GM12878 (cell line): ENCODE data around the gene GOLGA7B. TPM values are rescaled to one million over a fixed set of nuclear protein-coding genes. Genes with fewer than 3 reads are reported as not detected.
A peak's percentile ranks its signal among the peaks of the same experiment; 100 is the strongest.

ENCODE experiments used
- ATAC-seq: fragments of 200-7000 bp; cut with Tn5 transposase; 3 replicates; pipeline ENCODE4 v1.9.1; 2020; ENCODE audit warnings: mild to moderate bottlenecking, moderate library complexity
- BruUV-seq: library from RNA; stranded (reverse); fragments of 400-500 nt; replicated peaks from 2 replicates; lab custom pipeline; 2021; lab: Mats Ljungman, UMichigan
- CTCF ChIA-PET: fragments of 300-600 bp; sonication (Branson Sonifier 250); formaldehyde crosslinking; extraction: SDS; loops from one replicate; lab custom pipeline; 2021; ENCODE audit warnings: inconsistent platforms; lab: Yijun Ruan, JAX
- POLR2A ChIA-PET: fragments of 350-600 bp; formaldehyde crosslinking; extraction: SDS; loops from one replicate; lab custom pipeline; 2021; ENCODE audit warnings: inconsistent platforms; lab: Charles Lee
- RAD21 ChIA-PET: fragments of 300-600 bp; sonication (Branson Sonifier 250); formaldehyde crosslinking; loops from one replicate; lab custom pipeline; 2023; ENCODE audit warnings: antibody characterized with exemption; ENCODE audit not compliant: unreplicated experiment; lab: Charles Lee
- SMC1A ChIA-PET: fragments of 300-600 bp; sonication (Branson Sonifier 250); formaldehyde crosslinking; loops from one replicate; lab custom pipeline; 2023; ENCODE audit not compliant: unreplicated experiment, uncharacterized antibody; lab: Charles Lee
- DNase-seq: peaks from one replicate; pipeline ENCODE4 v3.0.0-alpha.2; 2011; ENCODE audit warnings: low read depth, low spot score
- FAIRE-seq: peaks from 3 replicates; lab custom pipeline; 2011; peaks lifted over from hg19 to GRCh38; lab: Jason Lieb, UNC
- H2AFZ ChIP-seq: 2 replicates; pipeline ENCODE4 v1.6.0; 2011; ENCODE audit warnings: low read depth, low read length, control low read depth; ENCODE audit not compliant: control insufficient read depth
- H3K27ac ChIP-seq: 2 replicates; pipeline ENCODE4 v1.5.1; 2011; ENCODE audit warnings: control low read depth; ENCODE audit not compliant: control insufficient read depth, insufficient read depth
- H3K27me3 ChIP-seq, 2 experiments: replicated peaks in 1 of 2; 2 replicates each; pipeline versions ENCODE4 v1.6.0 to v1.6.1; 2011; ENCODE audit warnings: low read length in 1 of 2; ENCODE audit not compliant: control insufficient read depth in 2 of 2, insufficient read depth in 2 of 2
- H3K36me3 ChIP-seq, 2 experiments: 2 replicates each; pipeline ENCODE4 v1.5.1; 2011; ENCODE audit warnings: low read length in 1 of 2; ENCODE audit not compliant: control insufficient read depth in 2 of 2, insufficient read depth in 2 of 2
- H3K4me1 ChIP-seq: 2 replicates; pipeline ENCODE4 v1.6.1; 2011; ENCODE audit warnings: mild to moderate bottlenecking, low read length, moderate library complexity, mixed read lengths; ENCODE audit not compliant: control insufficient read depth, insufficient read depth
- H3K4me2 ChIP-seq: 2 replicates; pipeline ENCODE4 v1.6.0; 2011; ENCODE audit warnings: control low read depth; ENCODE audit not compliant: control insufficient read depth, insufficient read depth
- H3K4me3 ChIP-seq: fragments of 200-600 bp; sonication (generic); 2 replicates; pipeline ENCODE4 v1.5.1; 2016
- H3K79me2 ChIP-seq: 2 replicates; pipeline ENCODE4 v1.6.0; 2011; ENCODE audit warnings: low read length; ENCODE audit not compliant: control insufficient read depth, insufficient read depth
- H3K9ac ChIP-seq: 2 replicates; pipeline ENCODE4 v1.8.0; 2011; ENCODE audit warnings: low read length, control low read depth, mixed read lengths; ENCODE audit not compliant: control insufficient read depth, insufficient read depth
- H3K9me3 ChIP-seq: replicated peaks from 3 replicates; pipeline ENCODE4 v1.5.1; 2011; ENCODE audit warnings: mild to moderate bottlenecking, low read length; ENCODE audit not compliant: control insufficient read depth, insufficient read depth
- H4K20me1 ChIP-seq: 2 replicates; pipeline ENCODE4 v1.6.0; 2011; ENCODE audit not compliant: control insufficient read depth, insufficient read depth
- MEF2A ChIP-seq: IDR thresholded peaks from 2 replicates; pipeline ENCODE4 v1.6.1; 2011; ENCODE audit warnings: low read depth, mild to moderate bottlenecking, low read length, moderate library complexity; ENCODE audit not compliant: insufficient read depth
- NR2F1 ChIP-seq: fragments of 450-650 bp; conservative IDR thresholded peaks from 2 replicates; pipeline ENCODE4 v1.6.1; 2017; ENCODE audit warnings: mild to moderate bottlenecking
- WGBS: methylation state at CpG from one replicate; pipeline ENCODE4 v1.1.6; 2016; ENCODE audit warnings: low lambda C conversion rate; ENCODE audit not compliant: insufficient replicate concordance, insufficient coverage; ENCODE audit errors: missing lambda C conversion rate; 5-methylcytosine and 5-hydroxymethylcytosine counted together
- in situ Hi-C: fragments of 300-500 bp; cut with MboI; formaldehyde crosslinking; loops from 9 replicates; pipeline ENCODE4 v1.14.3; 2018; ENCODE audit warnings: mixed read lengths
- intact Hi-C: fragments of 100-400 bp; cut with micrococcal nuclease; formaldehyde crosslinking; loops from one replicate; pipeline ENCODE4 v1.14.2; 2022; ENCODE audit not compliant: unreplicated experiment
- polyA plus RNA-seq, 11 experiments: library from polyadenylated mRNA; depleted of rRNA in 4 of 11; unstranded in 6 of 11; stranded (reverse) in 5 of 11; fragments of >200 nt; fragmentation: Nextera tagmentation in 4 of 11; fragmentation: Illumina TruSeq in 1 of 11; extraction: Ambion mirVana in 4 of 11; extraction: Trizol in 1 of 11; gene quantifications; 1 replicate in 1 of 11; 2 replicates in 10 of 11; pipeline versions ENCODE4 v1.2.1 to v1.2.3, GENCODE V29; 2011 to 2016; ENCODE audit warnings: inconsistent platforms in 2 of 11, missing spikeins in 2 of 11, low read depth in 1 of 11
- total RNA-seq, 4 experiments: library from RNA; depleted of rRNA in 3 of 4; stranded (reverse); fragments of >200 nt in 3 of 4; fragmentation: Illumina TruSeq in 1 of 4; extraction: Trizol in 1 of 4; gene quantifications; 2 replicates each; pipeline versions ENCODE4 v1.2.1 to v1.2.3, GENCODE V29; 2013 to 2021
- TF ChIP-seq, protein P1 (sequence below): fragments of 450-650 bp; formaldehyde crosslinking; IDR thresholded peaks from 2 replicates; pipeline ENCODE4 v1.4.0; 2020; ENCODE audit warnings: mild to moderate bottlenecking, moderate library complexity

GOLGA7B gene
- total and polyA plus RNA-seq, 10 of the 15 experiments (the other 5 are each of a cell fraction or from before 2014, with no cell fraction given), result 0.01 to 0.02 (median 0.01) TPM; not detected in 7

DNA sequence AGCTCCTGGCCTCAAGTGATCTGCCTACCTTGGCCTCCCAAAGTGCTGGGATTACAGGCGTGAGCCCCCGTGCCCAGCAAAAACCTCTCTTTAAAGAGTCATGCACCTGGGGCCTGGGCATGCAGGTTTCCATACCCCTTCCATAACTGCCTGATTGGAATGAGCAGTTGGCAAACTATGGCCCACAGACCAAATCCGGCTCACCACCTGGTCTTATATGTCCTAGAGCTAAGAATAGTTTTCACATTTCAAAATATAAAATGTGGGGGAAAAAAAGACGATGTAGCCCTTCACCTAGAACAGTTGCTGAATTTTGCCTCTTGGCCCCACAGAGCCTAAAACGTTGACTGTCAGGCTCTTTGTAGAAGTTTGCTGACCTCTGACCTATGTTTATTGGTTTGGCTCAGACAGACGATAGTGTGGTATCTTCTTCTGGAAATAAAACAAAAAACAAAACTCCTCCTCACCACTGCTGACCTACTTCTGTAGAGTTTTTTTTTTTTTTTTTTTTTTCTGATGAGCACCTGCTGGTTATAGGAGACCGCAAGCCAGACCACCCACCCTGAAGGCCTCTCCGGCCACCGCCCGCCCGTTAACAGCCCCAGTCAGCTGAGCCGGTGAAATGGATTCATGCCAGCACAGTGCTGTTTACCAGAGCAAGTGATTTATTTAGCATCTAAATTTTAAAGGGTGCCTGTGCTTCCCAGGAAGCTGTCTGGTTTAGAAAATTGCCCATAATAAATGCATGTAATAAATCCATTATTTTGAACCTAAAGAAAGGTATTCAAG is 44.4 kb upstream of the GOLGA7B start:
- FAIRE-seq (no peak), DNase-seq (no peak), ATAC-seq (no peak)
- in situ Hi-C loops (no loop called here), intact Hi-C loops (no loop called here)
- CTCF ChIA-PET, result interaction anchor here (1.5 kb wide), 1 partner anchor 13 kb away, joined by 3 read pairs; no protein-coding TSS in a partner anchor
- POLR2A ChIA-PET, result no interaction called here
- Histone ChIP-seq H3K4me1 (no peaks in the 10 kb centered on the region), H3K9me3 (no peaks in the 10 kb centered on the region), H4K20me1 (no peaks in the 10 kb centered on the region), H2AFZ (no peak overlapping the region), H3K27me3 (no peaks in the 10 kb centered on the region; a peak in 1 of 4 replicates), H3K4me2 (no peak overlapping the region), H3K27ac (no peak overlapping the region), H3K79me2 (no peaks in the 10 kb centered on the region), H3K4me3 (no peak overlapping the region), H3K9ac (no peak overlapping the region), H3K36me3 (no peaks in the 10 kb centered on the region)
- SMC1A ChIA-PET, result no interaction called here
- 63% methylated on average over 10 of the region's 12 CpGs for WGBS
- RAD21 ChIA-PET, result no interaction called here
- no TSS peak for BruUV-seq
- TF ChIP-seq MEF2A (no peak), NR2F1 (0 out of 2 replicates have a peak, but pooled peaks have one; percentile 18)
- TF ChIP-seq, protein P1, sequence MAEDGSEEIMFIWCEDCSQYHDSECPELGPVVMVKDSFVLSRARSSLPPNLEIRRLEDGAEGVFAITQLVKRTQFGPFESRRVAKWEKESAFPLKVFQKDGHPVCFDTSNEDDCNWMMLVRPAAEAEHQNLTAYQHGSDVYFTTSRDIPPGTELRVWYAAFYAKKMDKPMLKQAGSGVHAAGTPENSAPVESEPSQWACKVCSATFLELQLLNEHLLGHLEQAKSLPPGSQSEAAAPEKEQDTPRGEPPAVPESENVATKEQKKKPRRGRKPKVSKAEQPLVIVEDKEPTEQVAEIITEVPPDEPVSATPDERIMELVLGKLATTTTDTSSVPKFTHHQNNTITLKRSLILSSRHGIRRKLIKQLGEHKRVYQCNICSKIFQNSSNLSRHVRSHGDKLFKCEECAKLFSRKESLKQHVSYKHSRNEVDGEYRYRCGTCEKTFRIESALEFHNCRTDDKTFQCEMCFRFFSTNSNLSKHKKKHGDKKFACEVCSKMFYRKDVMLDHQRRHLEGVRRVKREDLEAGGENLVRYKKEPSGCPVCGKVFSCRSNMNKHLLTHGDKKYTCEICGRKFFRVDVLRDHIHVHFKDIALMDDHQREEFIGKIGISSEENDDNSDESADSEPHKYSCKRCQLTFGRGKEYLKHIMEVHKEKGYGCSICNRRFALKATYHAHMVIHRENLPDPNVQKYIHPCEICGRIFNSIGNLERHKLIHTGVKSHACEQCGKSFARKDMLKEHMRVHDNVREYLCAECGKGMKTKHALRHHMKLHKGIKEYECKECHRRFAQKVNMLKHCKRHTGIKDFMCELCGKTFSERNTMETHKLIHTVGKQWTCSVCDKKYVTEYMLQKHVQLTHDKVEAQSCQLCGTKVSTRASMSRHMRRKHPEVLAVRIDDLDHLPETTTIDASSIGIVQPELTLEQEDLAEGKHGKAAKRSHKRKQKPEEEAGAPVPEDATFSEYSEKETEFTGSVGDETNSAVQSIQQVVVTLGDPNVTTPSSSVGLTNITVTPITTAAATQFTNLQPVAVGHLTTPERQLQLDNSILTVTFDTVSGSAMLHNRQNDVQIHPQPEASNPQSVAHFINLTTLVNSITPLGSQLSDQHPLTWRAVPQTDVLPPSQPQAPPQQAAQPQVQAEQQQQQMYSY (CRISPR knock-in tag), result no peak
